ENCODE measurements around the gene SNW1.

The SNW1 gene

GRCh38 chr14:77738559-77739250, 22.3 kb downstream of the SNW1 start:
- peaks cover 18% of the 10 kb centered on the region for H3K36me3 ChIP-seq (ENCODE audit: control insufficient read depth, insufficient read depth, low read length)
- H3K27ac ChIP-seq (ENCODE audit: low read depth, low read length), result no peak overlapping the region

GRCh38 chr14:77730976-77731497, 29.9 kb downstream of the SNW1 start:
- no peak overlapping the region for H3K27ac ChIP-seq (ENCODE audit: low read depth, low read length)
- no peaks in the 10 kb centered on the region for H3K4me1 ChIP-seq (ENCODE audit: control insufficient read depth, insufficient read depth, low read length)
- H3K27me3 ChIP-seq (ENCODE audit: control insufficient read depth, insufficient read depth, low read length), result no peaks in the 10 kb centered on the region
- H3K9ac ChIP-seq (ENCODE audit: low read length), result no peak overlapping the region
- no peak overlapping the region for H3K4me3 ChIP-seq (ENCODE audit: low read length)
- H3K36me3 ChIP-seq (ENCODE audit: control insufficient read depth, insufficient read depth, low read length), result peaks cover 32% of the 10 kb centered on the region

More at GRCh38 chr14:77738559-77739250, 22.3 kb downstream of the SNW1 start:
- no peak overlapping the region for H3K4me3 ChIP-seq (ENCODE audit: low read length)
- H3K4me1 ChIP-seq (ENCODE audit: control insufficient read depth, insufficient read depth, low read length), result no peaks in the 10 kb centered on the region
- H3K9ac ChIP-seq (ENCODE audit: low read length), result no peak overlapping the region
- no peaks in the 10 kb centered on the region for H3K27me3 ChIP-seq (ENCODE audit: control insufficient read depth, insufficient read depth, low read length)

DNA sequence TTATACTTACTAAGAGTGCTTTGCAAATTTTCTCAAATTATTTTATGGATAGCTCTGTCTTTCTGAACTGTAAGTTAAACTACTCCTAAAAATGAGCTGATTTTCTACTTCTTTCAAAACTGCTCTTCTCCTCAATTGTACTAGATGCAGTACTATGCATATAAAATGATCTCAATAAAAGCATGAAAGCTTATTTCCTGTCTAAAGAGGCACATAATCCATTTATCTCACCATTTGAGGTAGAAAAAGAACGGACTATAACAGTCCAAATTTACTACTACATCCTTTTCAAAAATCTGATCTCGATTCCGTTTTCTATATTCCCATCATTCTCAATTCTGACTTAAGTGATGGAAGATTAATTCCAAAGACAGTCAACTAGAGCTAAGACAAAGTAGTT, 38.7 kb downstream of the SNW1 start:
- H3K4me1 ChIP-seq (ENCODE audit: control insufficient read depth, insufficient read depth, low read length), result no peaks in the 10 kb centered on the region
- peaks cover 26% of the 10 kb centered on the region for H3K36me3 ChIP-seq (ENCODE audit: control insufficient read depth, insufficient read depth, low read length)
- H3K4me3 ChIP-seq (ENCODE audit: low read length), result no peak overlapping the region
- no peak overlapping the region for H3K9ac ChIP-seq (ENCODE audit: low read length)
- no peaks in the 10 kb centered on the region for H3K27me3 ChIP-seq (ENCODE audit: control insufficient read depth, insufficient read depth, low read length)
- no peak overlapping the region for H3K27ac ChIP-seq (ENCODE audit: low read depth, low read length)

GRCh38 chr14:77721437-77721836, 39.5 kb downstream of the SNW1 start:
- Histone ChIP-seq H3K27me3 (ENCODE audit: control insufficient read depth, insufficient read depth, low read length) (no peaks in the 10 kb centered on the region), H3K4me3 (ENCODE audit: low read length) (no peak overlapping the region), H3K27ac (ENCODE audit: low read depth, low read length) (no peak overlapping the region), H3K9ac (ENCODE audit: low read length) (no peak overlapping the region), H3K4me1 (ENCODE audit: control insufficient read depth, insufficient read depth, low read length) (no peaks in the 10 kb centered on the region), H3K36me3 (ENCODE audit: control insufficient read depth, insufficient read depth, low read length) (peaks cover 23% of the 10 kb centered on the region)

- H3K36me3 ChIP-seq (ENCODE audit: control insufficient read depth, insufficient read depth, low read length), result peaks cover 19% of the 10 kb centered on the region
These were observed 43.2 kb downstream of the SNW1 start for GRCh38 chr14:77717608-77718305.

GRCh38 chr14:77714926-77715325, 46.0 kb downstream of the SNW1 start:
- no peak overlapping the region for H3K27ac ChIP-seq (ENCODE audit: low read depth, low read length)
- H3K27me3 ChIP-seq (ENCODE audit: control insufficient read depth, insufficient read depth, low read length), result no peaks in the 10 kb centered on the region
- H3K4me1 ChIP-seq (ENCODE audit: control insufficient read depth, insufficient read depth, low read length), result no peaks in the 10 kb centered on the region
- H3K4me3 ChIP-seq (ENCODE audit: low read length), result no peak overlapping the region
- H3K36me3 ChIP-seq (ENCODE audit: control insufficient read depth, insufficient read depth, low read length), result peaks cover 17% of the 10 kb centered on the region
- no peak overlapping the region for H3K9ac ChIP-seq (ENCODE audit: low read length)

More at GRCh38 chr14:77717608-77718305, 43.2 kb downstream of the SNW1 start:
- Histone ChIP-seq H3K27me3 (ENCODE audit: control insufficient read depth, insufficient read depth, low read length) (no peaks in the 10 kb centered on the region), H3K27ac (ENCODE audit: low read depth, low read length) (no peak overlapping the region), H3K4me1 (ENCODE audit: control insufficient read depth, insufficient read depth, low read length) (no peaks in the 10 kb centered on the region), H3K4me3 (ENCODE audit: low read length) (no peak overlapping the region), H3K9ac (ENCODE audit: low read length) (no peak overlapping the region)

GRCh38 chr14:77710364-77710763, 50.6 kb downstream of the SNW1 start:
- Histone ChIP-seq H3K36me3 (ENCODE audit: control insufficient read depth, insufficient read depth, low read length) (peaks cover 10% of the 10 kb centered on the region), H3K9ac (ENCODE audit: low read length) (no peak overlapping the region), H3K4me1 (ENCODE audit: control insufficient read depth, insufficient read depth, low read length) (peaks cover 22% of the 10 kb centered on the region), H3K27ac (ENCODE audit: low read depth, low read length) (no peak overlapping the region), H3K27me3 (ENCODE audit: control insufficient read depth, insufficient read depth, low read length) (no peaks in the 10 kb centered on the region), H3K4me3 (ENCODE audit: low read length) (no peak overlapping the region)

GRCh38 chr14:77709412-77709811, 51.5 kb downstream of the SNW1 start:
- H3K9ac ChIP-seq (ENCODE audit: low read length), result no peak overlapping the region
- H3K36me3 ChIP-seq (ENCODE audit: control insufficient read depth, insufficient read depth, low read length), result peaks cover 9% of the 10 kb centered on the region
- no peak overlapping the region for H3K4me3 ChIP-seq (ENCODE audit: low read length)
- H3K27ac ChIP-seq (ENCODE audit: low read depth, low read length), result no peak overlapping the region
- H3K4me1 ChIP-seq (ENCODE audit: control insufficient read depth, insufficient read depth, low read length), result peaks cover 22% of the 10 kb centered on the region
- H3K27me3 ChIP-seq (ENCODE audit: control insufficient read depth, insufficient read depth, low read length), result no peaks in the 10 kb centered on the region

GRCh38 chr14:77708749-77709148, 52.2 kb downstream of the SNW1 start:
- peaks cover 12% of the 10 kb centered on the region for H3K36me3 ChIP-seq (ENCODE audit: control insufficient read depth, insufficient read depth, low read length)
- no peak overlapping the region for H3K27ac ChIP-seq (ENCODE audit: low read depth, low read length)
- peak overlapping the region; percentile 99 for H3K4me3 ChIP-seq (ENCODE audit: low read length)
- H3K4me1 ChIP-seq (ENCODE audit: control insufficient read depth, insufficient read depth, low read length), result peaks cover 22% of the 10 kb centered on the region
- no peak overlapping the region for H3K9ac ChIP-seq (ENCODE audit: low read length)
- no peaks in the 10 kb centered on the region for H3K27me3 ChIP-seq (ENCODE audit: control insufficient read depth, insufficient read depth, low read length)

GRCh38 chr14:77707724-77708408, 53.1 kb downstream of the SNW1 start, which contains the start of the genes ALKBH1 and SLIRP:
TSS of gene ALKBH1 (minus strand) at chr14:77708023. CDS start at chr14:77708004, 19 bp downstream.
TSS of gene SLIRP (plus strand) at chr14:77708103. CDS start at chr14:77708112, 9 bp downstream.
- Histone ChIP-seq H3K4me3 (ENCODE audit: low read length) (peak within 1 kb of the TSS; percentile 99), H3K27ac (ENCODE audit: low read depth, low read length) (peak within 1 kb of the TSS; percentile 68), H3K4me1 (ENCODE audit: control insufficient read depth, insufficient read depth, low read length) (peaks cover 22% of the 10 kb centered on the region), H3K36me3 (ENCODE audit: control insufficient read depth, insufficient read depth, low read length) (peaks cover 12% of the 10 kb centered on the region), H3K27me3 (ENCODE audit: control insufficient read depth, insufficient read depth, low read length) (no peaks in the 10 kb centered on the region), H3K9ac (ENCODE audit: low read length) (peak within 1 kb of the TSS; percentile 96)

GRCh38 chr14:77707355-77707723, 53.6 kb downstream of the SNW1 start:
- Histone ChIP-seq H3K4me3 (ENCODE audit: low read length) (peak overlapping the region; percentile 99), H3K4me1 (ENCODE audit: control insufficient read depth, insufficient read depth, low read length) (peaks cover 22% of the 10 kb centered on the region), H3K27me3 (ENCODE audit: control insufficient read depth, insufficient read depth, low read length) (no peaks in the 10 kb centered on the region), H3K36me3 (ENCODE audit: control insufficient read depth, insufficient read depth, low read length) (peaks cover 12% of the 10 kb centered on the region), H3K9ac (ENCODE audit: low read length) (peak overlapping the region; percentile 96), H3K27ac (ENCODE audit: low read depth, low read length) (peak overlapping the region; percentile 68)

DNA sequence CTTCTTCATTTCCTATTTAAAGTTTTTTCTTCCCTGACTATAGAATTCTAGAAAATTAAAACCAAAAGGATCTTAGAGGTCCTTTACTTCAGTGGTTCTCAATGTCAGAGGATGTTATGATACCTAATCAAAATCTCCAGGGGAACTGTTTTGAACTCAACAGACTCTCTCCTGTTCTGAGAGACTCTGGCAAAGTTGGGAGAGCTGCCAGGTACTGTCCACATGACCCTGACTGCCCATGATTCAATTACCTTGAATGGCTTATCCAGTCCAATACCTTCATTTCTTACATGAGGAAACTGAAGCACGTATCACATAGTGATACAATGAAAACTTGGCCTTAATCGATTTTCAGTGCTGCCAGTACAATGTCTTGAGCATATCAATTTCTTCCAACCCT, 69.7 kb downstream of the SNW1 start:
- Histone ChIP-seq H3K36me3 (ENCODE audit: control insufficient read depth, insufficient read depth, low read length) (peaks cover 9% of the 10 kb centered on the region), H3K9ac (ENCODE audit: low read length) (no peak overlapping the region), H3K27ac (ENCODE audit: low read depth, low read length) (no peak overlapping the region), H3K27me3 (ENCODE audit: control insufficient read depth, insufficient read depth, low read length) (no peaks in the 10 kb centered on the region), H3K4me3 (ENCODE audit: low read length) (no peak overlapping the region), H3K4me1 (ENCODE audit: control insufficient read depth, insufficient read depth, low read length) (no peaks in the 10 kb centered on the region)

Data from rectal smooth muscle tissue (tissue), 1 donor.